VCaP (cell line): ENCODE measurements around the gene ROBO3.

ENCODE experiments used
- H3K27ac ChIP-seq: fragments of 450-650 bp; 2 replicates; pipeline ENCODE4 v1.5.1; 2017
- TF ChIP-seq, protein P1 (sequence below): fragments of 450-650 bp; conservative IDR thresholded peaks from 2 replicates; pipeline ENCODE4 v1.5.1; 2017; ENCODE audit warnings: mild to moderate bottlenecking, moderate library complexity

ROBO3 gene

DNA sequence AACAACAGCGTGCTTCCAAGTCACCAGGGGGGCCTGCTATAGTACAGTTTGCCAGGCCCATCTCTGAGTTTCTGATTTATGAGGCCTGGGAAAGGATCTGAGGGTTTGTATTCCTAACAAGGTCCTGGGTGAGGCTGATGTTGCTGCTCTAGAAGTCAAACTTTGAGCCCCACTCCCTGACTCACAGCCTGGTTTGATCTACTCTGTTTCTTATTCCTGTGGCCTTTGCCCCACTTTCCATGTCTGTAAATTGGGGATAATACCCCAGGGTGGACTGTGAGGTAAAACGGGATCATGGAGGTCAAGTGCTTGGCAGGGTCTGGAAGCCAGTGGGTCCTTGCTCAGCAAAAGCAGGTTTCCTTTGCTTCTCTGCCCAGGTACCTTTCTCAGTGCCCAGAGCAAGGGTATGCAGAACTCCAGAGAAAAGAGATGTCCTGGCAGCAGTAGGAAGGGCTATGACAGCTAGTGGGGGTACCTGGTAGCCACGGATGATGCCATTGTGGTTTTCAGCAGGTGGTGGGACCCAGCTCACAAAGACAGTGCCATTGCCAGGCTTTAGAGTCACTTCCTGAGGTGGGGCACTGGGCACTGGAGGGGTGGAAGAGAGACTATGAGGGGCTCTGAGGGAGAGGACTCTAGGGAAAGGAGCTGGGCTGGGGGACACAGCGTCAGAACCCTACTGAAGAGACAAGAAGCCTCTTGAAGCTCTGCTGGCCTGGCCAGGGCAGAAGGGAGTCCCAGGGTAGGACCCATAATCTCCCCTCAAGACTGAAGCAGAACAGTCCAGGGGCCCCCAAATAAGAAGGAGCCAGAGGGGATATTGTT, 29.6 kb downstream of the ROBO3 start:
- TF ChIP-seq, protein P1, sequence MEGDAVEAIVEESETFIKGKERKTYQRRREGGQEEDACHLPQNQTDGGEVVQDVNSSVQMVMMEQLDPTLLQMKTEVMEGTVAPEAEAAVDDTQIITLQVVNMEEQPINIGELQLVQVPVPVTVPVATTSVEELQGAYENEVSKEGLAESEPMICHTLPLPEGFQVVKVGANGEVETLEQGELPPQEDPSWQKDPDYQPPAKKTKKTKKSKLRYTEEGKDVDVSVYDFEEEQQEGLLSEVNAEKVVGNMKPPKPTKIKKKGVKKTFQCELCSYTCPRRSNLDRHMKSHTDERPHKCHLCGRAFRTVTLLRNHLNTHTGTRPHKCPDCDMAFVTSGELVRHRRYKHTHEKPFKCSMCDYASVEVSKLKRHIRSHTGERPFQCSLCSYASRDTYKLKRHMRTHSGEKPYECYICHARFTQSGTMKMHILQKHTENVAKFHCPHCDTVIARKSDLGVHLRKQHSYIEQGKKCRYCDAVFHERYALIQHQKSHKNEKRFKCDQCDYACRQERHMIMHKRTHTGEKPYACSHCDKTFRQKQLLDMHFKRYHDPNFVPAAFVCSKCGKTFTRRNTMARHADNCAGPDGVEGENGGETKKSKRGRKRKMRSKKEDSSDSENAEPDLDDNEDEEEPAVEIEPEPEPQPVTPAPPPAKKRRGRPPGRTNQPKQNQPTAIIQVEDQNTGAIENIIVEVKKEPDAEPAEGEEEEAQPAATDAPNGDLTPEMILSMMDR, result no peak
- no peak overlapping the region for H3K27ac ChIP-seq

DNA sequence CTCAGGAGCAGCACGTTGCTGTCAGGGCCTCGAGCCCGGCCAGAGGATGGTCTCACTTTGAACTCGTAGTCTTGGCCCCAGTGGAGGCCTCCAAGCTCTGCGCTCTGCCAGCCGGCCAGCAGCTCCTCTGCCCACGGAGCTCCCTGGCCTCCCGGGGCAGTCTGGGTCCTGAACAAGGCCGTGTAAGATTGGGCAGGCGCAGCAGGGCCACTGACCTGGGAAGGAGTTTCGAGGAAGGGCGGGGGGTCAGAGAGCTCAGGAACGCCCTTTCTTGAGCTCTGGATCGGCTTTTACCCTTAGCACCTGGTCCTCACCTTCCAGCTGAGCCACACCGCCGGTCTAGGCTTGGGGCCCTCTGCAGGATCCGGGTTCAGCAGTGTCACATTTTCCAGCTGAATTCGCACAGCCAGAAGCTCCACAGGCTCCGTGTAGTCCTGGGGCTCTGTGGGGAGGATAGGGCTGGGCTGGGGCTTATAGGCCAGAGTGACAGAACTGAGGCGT, 30.3 kb downstream of the ROBO3 start:
- TF ChIP-seq, protein P1, result no peak
- no peak overlapping the region for H3K27ac ChIP-seq

DNA sequence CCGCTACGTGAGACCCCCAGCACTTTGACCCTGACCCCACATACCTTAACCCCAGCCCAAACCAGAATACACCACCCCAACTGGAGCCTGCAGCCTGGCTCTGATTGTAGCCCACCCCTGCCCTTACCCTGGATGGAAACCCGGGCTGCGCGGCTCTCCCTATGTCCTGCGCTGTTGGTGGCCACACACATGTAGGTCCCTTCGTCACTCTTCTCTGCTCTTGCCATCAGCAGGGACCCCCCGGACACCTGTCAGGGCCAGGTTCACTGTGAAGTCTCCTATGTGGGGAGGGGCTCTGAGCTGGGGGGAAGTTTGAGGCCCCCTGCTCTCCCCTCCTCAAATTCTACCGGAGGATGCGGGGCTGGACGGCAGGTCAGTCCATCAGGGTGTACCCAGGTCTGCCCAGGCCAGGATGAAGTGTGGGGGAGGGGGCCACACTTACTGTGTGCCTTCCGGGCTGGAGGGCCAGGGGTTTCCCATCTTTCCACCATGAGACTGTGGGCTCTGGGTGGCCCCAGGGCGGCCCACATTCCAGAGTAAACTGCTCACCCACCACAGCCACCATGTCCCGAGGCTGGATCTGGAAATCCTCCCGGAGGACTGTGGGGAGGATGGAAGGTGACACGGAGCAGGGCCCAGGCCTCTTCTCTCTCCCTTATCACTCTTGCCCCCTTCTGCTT, 31.0 kb downstream of the ROBO3 start:
- TF ChIP-seq, protein P1, result no peak
- H3K27ac ChIP-seq, result no peak overlapping the region

DNA sequence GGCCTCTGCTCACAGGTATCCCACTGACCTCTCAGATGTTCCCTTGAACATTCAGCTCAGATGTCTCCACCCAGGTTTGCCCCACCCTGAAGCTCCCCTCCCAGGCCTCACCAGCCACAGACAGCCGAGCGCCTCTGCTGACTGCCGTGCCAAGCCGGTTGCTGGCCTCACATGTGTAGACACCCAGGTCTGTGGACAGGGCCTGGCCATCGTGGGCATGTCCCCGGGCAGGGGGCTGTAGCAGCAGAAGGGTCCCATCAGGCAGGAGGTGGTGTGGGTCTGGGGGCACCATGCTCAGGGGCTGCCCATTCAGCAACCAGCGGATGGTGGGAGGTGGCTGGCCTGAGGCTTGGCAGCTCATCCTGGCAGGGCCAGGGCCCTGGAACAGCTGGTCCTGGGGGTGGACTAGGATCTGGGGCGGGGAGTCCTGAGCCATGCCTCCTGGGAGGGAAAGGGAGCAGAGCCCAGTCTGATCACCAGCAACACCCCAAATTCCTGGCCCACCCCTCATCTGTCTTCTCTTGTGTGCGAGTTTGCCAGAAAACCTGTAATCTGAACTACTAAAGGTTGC, 31.7 kb downstream of the ROBO3 start:
- no peak overlapping the region for H3K27ac ChIP-seq

DNA sequence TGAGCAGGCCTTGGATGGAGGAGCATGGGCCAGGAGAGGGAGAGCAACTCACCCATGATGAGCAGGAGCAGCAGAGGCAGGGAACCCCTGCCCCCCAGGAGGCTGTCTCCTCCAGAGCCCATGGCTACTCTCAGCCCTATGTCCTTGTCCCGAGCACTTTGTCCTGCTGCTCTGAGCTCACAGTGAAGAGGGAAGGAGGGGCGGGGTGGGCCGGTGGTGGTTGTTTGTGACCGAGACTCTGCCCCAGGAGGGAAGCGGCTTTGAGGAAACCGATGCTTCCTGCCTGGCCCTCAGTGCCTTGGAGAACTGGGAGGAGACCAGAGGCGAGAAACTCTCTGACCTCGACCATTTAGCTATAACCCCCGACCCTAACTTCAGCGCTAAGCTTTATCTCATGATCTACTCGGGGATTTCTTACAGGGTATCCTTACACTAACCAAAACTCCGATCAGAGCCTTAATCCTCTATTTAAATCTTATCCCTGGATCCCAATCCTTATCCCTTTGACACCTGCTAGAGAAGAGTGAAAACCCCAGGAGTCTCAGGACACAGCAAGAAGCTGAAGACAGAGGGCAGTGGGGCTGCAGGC, 32.5 kb downstream of the ROBO3 start, which contains the start of gene ROBO4:
Gene ROBO4, minus strand, starts transcription at position 192 of the 589 bp plus-strand sequence. Its CDS starts 70 bp downstream, at position 122.
- H3K27ac ChIP-seq, result no peak within 1 kb of the TSS
- TF ChIP-seq, protein P1, result no peak

More for the DNA sequence above, 31.7 kb downstream of the ROBO3 start:
- TF ChIP-seq, protein P1, result no peak

DNA sequence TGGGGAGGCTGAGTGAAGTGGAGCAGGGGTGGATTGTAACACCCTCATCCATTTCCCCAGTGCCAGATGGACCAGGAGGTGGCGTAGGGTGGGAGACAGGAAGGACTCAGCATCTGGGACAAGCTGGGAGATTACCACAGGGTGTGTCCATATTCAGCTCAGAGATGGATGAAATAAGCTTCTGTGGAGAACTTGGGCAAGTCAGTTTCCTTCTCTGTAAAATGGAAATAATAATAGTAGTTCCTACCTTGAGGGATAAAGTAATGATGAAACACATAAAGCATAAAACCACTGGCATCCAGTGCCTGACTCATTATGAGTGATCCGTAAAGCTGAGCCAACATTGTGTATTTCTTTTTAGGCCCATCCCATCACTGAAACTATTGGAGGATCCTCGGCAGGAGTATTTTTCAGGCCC, 33.0 kb downstream of the ROBO3 start:
- H3K27ac ChIP-seq, result no peak overlapping the region

More for the DNA sequence above, 33.0 kb downstream of the ROBO3 start:
- TF ChIP-seq, protein P1, result no peak
